HT1080 (cell line): ENCODE measurements around the gene LYSMD1. TPM values are rescaled to one million over a fixed set of nuclear protein-coding genes. Genes with fewer than 3 reads are reported as not detected.
A peak's percentile ranks its signal among the peaks of the same experiment; 100 is the strongest.
"Not testable (repeated sequence)": the region's sequence is repeated elsewhere in the genome, so short reads cannot be mapped to it uniquely, and the experiment has no call there.

Experiments
- DNase-seq: peaks from one replicate; pipeline ENCODE4 v3.0.0-alpha.2; 2015; ENCODE audit warnings: low read depth
- polyA plus RNA-seq, 2 experiments: library from polyadenylated mRNA; depleted of rRNA; stranded (reverse); fragments of >200 nt; gene quantifications; 2 replicates each; pipeline ENCODE4 v1.2.3, GENCODE V29; 2015
- total RNA-seq: library from RNA; depleted of rRNA; stranded (reverse); fragments of >200 nt; shearing (Covaris generic); gene quantifications from 2 replicates; pipeline ENCODE4 v1.2.3, GENCODE V29; 2014; rRNA removed

The LYSMD1 gene, protein sequence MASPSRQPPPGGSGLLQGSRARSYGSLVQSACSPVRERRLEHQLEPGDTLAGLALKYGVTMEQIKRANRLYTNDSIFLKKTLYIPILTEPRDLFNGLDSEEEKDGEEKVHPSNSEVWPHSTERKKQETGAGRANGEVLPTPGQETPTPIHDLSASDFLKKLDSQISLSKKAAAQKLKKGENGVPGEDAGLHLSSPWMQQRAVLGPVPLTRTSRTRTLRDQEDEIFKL
- 8.6 and 9.4 TPM in 2 replicates for total RNA-seq
- polyA plus RNA-seq (2015; cell fraction: cytosol; rRNA removed) = 2.9 and 3.7 TPM in 2 replicates
- 4.7 and 6.3 TPM in 2 replicates for polyA plus RNA-seq (2015; cell fraction: nucleus; rRNA removed)

- peak; percentile 97 for DNase-seq
Observed at GRCh38 chr1:151165738-151166504, at the start of gene LYSMD1, which contains the start of gene SCNM1. TSS of gene LYSMD1 (minus strand) at chr1:151165902. CDS start at chr1:151165258, 644 bp downstream. TSS of gene SCNM1 (plus strand) at chr1:151166144. CDS start at chr1:151166153, 9 bp downstream.

GRCh38 chr1:151213560-151213959, 47.9 kb upstream of the LYSMD1 start:
- DNase-seq = no peak

- DNase-seq = no peak
Observed at GRCh38 chr1:151211972-151212705, 46.4 kb upstream of the LYSMD1 start.

- no peak for DNase-seq
Observed at GRCh38 chr1:151210830-151211229, 45.1 kb upstream of the LYSMD1 start.

GRCh38 chr1:151205381-151205965, 39.8 kb upstream of the LYSMD1 start:
- not testable (repeated sequence) for DNase-seq

GRCh38 chr1:151199873-151200581, 34.3 kb upstream of the LYSMD1 start:
- DNase-seq = peak; percentile 80

DNA sequence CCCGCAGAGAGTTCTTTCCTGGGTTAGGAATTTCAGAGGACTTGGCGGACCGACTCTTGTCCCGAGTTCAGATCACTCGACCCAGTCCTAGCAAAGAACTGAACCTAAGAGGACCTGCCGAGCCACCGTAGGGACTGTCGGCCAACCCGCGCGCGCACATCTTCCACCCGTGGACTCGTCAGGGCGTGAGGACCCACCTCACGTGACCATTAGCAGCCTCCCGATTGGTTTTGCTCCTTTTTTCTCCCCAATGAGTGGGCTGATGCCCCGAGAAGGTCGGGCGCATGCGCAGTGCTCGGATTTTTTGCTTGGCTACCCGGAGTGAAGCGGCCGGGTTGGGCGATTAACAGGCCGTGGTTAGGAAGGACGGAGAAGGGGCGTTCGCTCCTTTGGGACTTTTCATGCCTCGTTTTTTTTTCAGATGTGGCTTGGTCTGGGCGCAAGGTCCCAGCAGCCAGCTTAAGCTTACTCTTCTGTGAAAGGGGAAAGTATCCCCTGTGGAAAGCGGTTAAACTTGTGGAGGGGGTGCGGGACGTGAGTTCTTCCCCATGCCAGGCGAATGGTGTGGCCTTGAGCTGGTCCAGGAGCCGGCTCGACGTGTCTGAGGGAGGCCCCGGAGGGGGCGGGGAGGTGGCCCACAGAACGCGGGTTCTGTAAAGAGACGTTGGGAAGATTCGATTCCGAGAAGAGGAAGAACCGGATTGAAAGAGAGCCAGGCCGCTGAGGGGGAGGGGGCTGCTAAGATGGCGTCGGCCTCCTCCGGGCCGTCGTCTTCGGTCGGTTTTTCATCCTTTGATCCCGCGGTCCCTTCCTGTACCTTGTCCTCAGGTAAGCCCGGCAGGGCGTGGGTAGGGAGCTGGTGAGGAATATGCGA, 32.8 kb upstream of the LYSMD1 start, which contains the start of gene PIP5K1A:
Gene PIP5K1A (plus strand): TSS at position 299 of the 874 bp plus-strand sequence. CDS start 445 bp downstream, at position 744.
- DNase-seq = peak; percentile 96

DNA sequence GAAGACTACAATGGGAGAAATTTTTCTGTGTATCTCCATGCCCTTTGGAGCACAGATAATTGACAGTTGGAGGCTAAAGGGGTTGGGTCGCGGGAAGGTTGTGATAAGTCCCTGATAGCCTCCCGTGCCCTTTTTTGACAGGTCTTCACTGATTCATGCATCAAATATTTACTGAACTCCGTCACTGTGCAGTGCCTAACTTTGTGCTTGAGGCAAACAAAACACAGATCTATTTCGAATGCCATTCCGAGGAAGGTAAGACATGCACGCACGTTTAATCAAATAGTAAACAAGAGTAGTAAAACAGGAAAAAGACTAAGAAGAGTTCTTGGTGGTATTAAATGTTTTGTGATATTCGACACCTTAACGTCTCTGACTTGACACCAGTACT, 32.2 kb upstream of the LYSMD1 start:
- DNase-seq = no peak

GRCh38 chr1:151196292-151196800, 30.6 kb upstream of the LYSMD1 start:
- peak; percentile 90 for DNase-seq

DNA sequence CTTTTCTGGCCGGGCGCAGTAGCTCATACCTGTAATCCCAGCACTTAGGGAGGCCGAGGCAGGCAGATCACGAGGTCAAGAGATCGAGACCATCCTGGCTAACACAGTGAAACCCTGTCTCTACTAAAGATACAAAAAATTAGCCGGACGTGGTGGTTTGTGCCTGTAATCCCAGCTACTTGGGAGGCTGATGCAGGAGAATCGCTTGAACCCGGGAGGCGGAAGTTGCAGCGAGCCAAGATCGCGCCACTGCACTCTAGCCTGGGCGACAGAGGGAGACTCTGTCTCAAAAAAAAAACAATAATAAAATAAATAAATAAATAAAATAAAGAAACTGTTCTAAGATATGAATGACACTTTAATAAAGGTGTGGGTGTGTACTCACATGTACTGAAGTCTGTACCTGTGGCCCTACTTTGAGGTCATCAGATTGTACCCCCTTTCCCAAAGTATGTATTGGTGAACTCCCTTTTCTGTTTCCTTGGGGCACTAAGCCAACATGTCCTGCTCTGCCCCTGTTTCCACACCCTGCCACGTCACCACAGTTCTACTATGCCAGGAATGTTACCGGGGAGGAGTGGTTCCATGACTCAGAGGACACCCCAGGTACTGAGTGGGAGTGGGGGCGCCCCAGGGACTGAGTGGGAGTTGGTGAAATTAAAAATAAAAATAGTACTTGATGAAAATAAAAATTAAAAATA, 29.3 kb upstream of the LYSMD1 start:
- peak; percentile 92 for DNase-seq

- DNase-seq = peak; percentile 14
Observed at GRCh38 chr1:151193856-151194255, 28.2 kb upstream of the LYSMD1 start.

DNA sequence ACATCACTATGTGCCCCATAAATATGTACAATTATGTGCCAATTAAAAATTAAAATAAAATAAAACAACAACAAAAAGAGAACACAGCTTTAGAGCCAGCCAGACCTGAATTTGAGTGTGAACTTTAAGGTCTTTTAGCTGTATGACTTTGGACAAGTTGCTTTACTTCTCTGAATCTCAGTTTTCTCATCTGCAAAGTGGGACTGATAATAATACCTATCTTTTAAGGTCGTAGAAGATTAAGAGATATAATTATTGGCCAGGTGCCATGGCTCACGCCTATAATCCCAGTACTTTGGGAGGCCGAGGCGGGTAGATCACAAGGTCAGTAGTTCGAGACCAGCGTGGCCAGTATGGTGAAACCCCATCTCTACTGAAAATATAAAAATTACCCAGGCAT, 27.6 kb upstream of the LYSMD1 start:
- no peak for DNase-seq

DNA sequence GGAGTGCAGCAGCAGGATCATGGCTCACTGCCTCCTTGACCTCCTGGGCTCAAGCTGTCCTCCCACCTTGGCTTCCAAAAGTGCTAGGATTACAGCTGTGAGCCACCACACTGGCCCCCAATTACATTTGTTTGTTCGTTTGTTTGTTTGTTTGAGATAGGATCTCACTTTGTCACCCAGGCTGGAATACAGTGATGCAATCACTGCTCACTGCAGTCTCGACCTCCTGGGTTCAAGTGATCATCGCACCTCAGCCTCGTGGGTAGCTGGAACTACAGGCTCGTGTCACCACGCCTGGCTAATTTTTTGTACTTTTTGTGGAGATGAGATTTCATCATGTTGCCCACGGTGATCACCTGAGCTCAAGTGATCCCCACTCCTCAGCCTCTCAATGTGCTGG, 26.3 kb upstream of the LYSMD1 start:
- DNase-seq = no peak

- DNase-seq = peak; percentile 91
Observed at GRCh38 chr1:151189637-151190445, 24.1 kb upstream of the LYSMD1 start, which contains the start of gene VPS72. TSS of gene VPS72 (minus strand) at chr1:151190197. CDS start at chr1:151190121, 76 bp downstream.

DNA sequence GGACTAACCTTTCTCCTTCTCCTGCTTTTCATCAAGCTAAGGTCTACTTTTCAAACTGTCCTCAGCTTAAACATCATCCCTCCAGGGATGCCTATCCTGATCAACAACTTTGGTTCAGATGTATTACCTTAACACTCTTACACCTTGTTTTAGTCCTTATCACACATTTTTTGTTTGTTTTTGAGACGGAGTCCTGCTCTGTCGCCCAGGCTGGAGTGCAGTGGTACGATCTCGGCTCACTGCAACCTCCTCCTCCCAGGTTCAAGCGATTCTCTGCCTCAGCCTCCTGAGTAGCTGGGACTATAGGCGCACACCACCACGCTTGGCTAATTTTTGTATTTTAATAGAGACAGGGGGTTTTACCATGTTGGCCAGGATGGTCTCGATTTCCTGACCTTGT, 23.0 kb upstream of the LYSMD1 start:
- DNase-seq = not testable (repeated sequence)

DNA sequence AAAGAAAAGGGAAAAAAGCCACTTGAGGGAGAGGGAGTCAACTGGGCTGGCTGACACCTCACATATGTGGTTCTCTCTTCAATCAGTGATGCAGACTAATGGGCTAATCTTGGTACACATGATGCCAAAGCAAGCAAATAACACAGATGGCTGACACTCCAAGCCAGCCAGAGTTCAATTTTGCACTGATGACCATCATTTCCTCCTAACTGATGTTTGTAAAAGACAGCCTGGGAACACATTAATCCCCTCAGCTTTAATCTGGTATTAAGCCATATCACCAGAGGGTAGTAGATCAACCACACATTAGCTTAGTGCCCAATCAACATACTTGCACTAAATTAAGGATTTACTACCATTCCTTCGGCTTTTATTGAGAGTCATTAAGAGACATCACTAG, 21.5 kb upstream of the LYSMD1 start:
- DNase-seq = no peak

DNA sequence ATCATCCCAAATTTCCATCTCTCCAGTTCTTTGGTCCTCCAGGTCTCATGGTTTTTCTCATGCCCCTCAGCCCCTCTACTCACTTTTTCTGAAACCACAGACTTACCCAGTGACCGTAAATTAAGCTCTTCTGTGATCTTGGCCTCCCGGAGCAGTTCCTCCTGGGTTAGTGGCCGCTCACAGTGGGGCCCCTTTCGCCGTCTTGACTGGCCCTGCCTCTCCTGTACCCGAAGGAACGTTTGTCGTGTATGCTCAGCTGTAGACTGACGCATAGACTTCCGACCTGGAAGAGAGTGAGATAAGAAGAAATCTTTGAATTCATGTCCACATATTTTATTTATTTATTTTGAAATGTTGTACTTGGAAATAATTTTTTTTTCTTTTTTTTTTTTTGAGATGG, 18.5 kb upstream of the LYSMD1 start:
- DNase-seq = no peak
